Loucy (cell line): ENCODE data around the gene IL20RB.

ENCODE experiments used
- EZH2phosphoT487 ChIP-seq: fragments of 200-600 bp; IDR thresholded peaks from 2 replicates; pipeline ENCODE4 v1.6.1; 2018; ENCODE audit warnings: antibody characterized with exemption, mild to moderate bottlenecking, moderate library complexity, borderline replicate concordance
- TF ChIP-seq, protein P1 (sequence below): fragments of 200-600 bp; sonication (generic); conservative IDR thresholded peaks from 2 replicates; pipeline ENCODE4 v1.5.1; 2014; ENCODE audit warnings: mild to moderate bottlenecking, antibody characterized with exemption, low read length

DNA sequence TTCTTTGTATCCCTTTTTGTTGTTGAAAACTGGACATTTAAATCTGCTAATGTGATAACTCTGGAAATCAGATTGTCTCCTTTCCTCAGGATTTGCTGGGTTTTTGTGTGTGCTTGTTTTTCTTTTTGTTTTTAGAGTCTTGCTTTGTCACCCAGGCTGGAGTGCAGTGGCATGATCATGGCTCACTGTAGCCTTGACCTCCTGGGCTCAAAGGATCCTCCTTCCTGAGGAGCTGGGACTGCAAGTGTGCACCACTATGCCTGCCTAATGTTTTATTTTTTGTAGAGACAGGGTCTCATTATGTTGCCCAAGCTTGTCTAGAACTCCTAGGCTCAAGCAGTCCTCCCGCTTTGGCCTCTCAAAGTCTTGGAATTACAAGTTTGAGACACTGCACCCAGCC is 44.6 kb upstream of the IL20RB start:
- TF ChIP-seq, protein P1, sequence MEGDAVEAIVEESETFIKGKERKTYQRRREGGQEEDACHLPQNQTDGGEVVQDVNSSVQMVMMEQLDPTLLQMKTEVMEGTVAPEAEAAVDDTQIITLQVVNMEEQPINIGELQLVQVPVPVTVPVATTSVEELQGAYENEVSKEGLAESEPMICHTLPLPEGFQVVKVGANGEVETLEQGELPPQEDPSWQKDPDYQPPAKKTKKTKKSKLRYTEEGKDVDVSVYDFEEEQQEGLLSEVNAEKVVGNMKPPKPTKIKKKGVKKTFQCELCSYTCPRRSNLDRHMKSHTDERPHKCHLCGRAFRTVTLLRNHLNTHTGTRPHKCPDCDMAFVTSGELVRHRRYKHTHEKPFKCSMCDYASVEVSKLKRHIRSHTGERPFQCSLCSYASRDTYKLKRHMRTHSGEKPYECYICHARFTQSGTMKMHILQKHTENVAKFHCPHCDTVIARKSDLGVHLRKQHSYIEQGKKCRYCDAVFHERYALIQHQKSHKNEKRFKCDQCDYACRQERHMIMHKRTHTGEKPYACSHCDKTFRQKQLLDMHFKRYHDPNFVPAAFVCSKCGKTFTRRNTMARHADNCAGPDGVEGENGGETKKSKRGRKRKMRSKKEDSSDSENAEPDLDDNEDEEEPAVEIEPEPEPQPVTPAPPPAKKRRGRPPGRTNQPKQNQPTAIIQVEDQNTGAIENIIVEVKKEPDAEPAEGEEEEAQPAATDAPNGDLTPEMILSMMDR = no peak
- no peak for TF ChIP-seq EZH2phosphoT487
